CD14-positive monocyte (primary cell): ENCODE data around the gene CCDC88C. TPM values are rescaled to one million over a fixed set of nuclear protein-coding genes. Genes with fewer than 3 reads are reported as not detected.

Source experiments
- DNase-seq, 3 donors: peaks; one replicate each; pipeline ENCODE4 v3.0.0-alpha.2; 2011 to 2022
- H2AFZ ChIP-seq: 2 replicates; pipeline ENCODE4 v1.6.0; 2012; ENCODE audit warnings: mild to moderate bottlenecking, low read depth, low read length, inconsistent platforms; ENCODE audit not compliant: insufficient read depth, poor library complexity, severe bottlenecking
- H3K27ac ChIP-seq, 2 donors: 1 replicate in 1 of 2; 2 replicates in 1 of 2; pipeline ENCODE4 v1.5.1; 2012 to 2013; ENCODE audit warnings: low read length in 2 of 2, control low read depth in 1 of 2, inconsistent platforms in 1 of 2, low read depth in 1 of 2, mild to moderate bottlenecking in 1 of 2
- H3K27me3 ChIP-seq, 2 donors: one replicate each; pipeline versions ENCODE4 v1.6.0 to v1.6.1; 2011 to 2013; ENCODE audit warnings: low read length in 2 of 2; ENCODE audit not compliant: control insufficient read depth in 2 of 2, insufficient read depth in 2 of 2
- H3K36me3 ChIP-seq, 2 donors: replicated peaks in 1 of 2; 1 replicate in 1 of 2; 2 replicates in 1 of 2; pipeline versions ENCODE4 v1.5.1 to v1.6.1; 2012 to 2013; ENCODE audit warnings: low read length in 2 of 2, control low read depth in 1 of 2, inconsistent platforms in 1 of 2, mild to moderate bottlenecking in 1 of 2; ENCODE audit not compliant: insufficient read depth in 2 of 2, control insufficient read depth in 1 of 2
- H3K4me1 ChIP-seq, 2 donors: 1 replicate in 1 of 2; 2 replicates in 1 of 2; pipeline versions ENCODE4 v1.5.1 to v1.6.1; 2012 to 2013; ENCODE audit warnings: low read length in 2 of 2, control low read depth in 1 of 2, inconsistent platforms in 1 of 2, mild to moderate bottlenecking in 1 of 2, moderate library complexity in 1 of 2; ENCODE audit not compliant: insufficient read depth in 2 of 2, control insufficient read depth in 1 of 2
- H3K4me2 ChIP-seq: replicated peaks from 2 replicates; pipeline ENCODE3; 2012; ENCODE audit warnings: low read length, moderate library complexity, mild to moderate bottlenecking; ENCODE audit not compliant: poor library complexity, severe bottlenecking; ENCODE audit errors: extremely low read depth
- H3K4me3 ChIP-seq, 3 experiments: fragments of 200-600 bp in 1 of 3; sonication (generic) in 1 of 3; replicated peaks in 1 of 3; 1 replicate in 2 of 3; 2 replicates in 1 of 3; pipeline ENCODE4 v1.5.1; 2011 to 2013; ENCODE audit warnings: low read length in 3 of 3, mild to moderate bottlenecking in 3 of 3, control low read depth in 2 of 3, low read depth in 2 of 3, inconsistent platforms in 1 of 3, moderate library complexity in 1 of 3
- H3K79me2 ChIP-seq: 2 replicates; pipeline ENCODE4 v1.6.0; 2012; ENCODE audit warnings: mild to moderate bottlenecking, control low read depth, inconsistent platforms, low read length, moderate library complexity; ENCODE audit not compliant: insufficient read depth
- H3K9ac ChIP-seq: 2 replicates; pipeline ENCODE4 v1.6.0; 2017; ENCODE audit warnings: low read length, mild to moderate bottlenecking; ENCODE audit not compliant: insufficient read depth, poor library complexity, severe bottlenecking
- H3K9me3 ChIP-seq, 2 donors: replicated peaks in 1 of 2; 1 replicate in 1 of 2; 2 replicates in 1 of 2; pipeline versions ENCODE4 v1.5.1 to v1.6.1; 2012 to 2013; ENCODE audit warnings: low read length in 2 of 2, control low read depth in 1 of 2; ENCODE audit not compliant: control insufficient read depth in 1 of 2, insufficient read depth in 1 of 2
- H4K20me1 ChIP-seq: 2 replicates; pipeline ENCODE4 v1.6.0; 2012; ENCODE audit warnings: mild to moderate bottlenecking, low read length, control low read depth, moderate library complexity; ENCODE audit not compliant: insufficient read depth
- H3K27ac Mint-ChIP-seq, 7 donors: one replicate each; pipeline ENCODE4 v1.8.0; 2020; ENCODE audit warnings: mild to moderate bottlenecking in 7 of 7, mixed read lengths in 7 of 7, moderate library complexity in 6 of 7, inconsistent platforms in 2 of 7
- H3K27me3 Mint-ChIP-seq, 3 donors: one replicate each; pipeline ENCODE4 v1.8.0; 2021 to 2022; ENCODE audit warnings: low read depth in 3 of 3, mild to moderate bottlenecking in 3 of 3, mixed read lengths in 3 of 3, moderate library complexity in 3 of 3, inconsistent platforms in 1 of 3
- H3K36me3 Mint-ChIP-seq, 2 donors: one replicate each; pipeline ENCODE4 v1.8.0; 2020; ENCODE audit warnings: mixed read lengths in 2 of 2, inconsistent platforms in 1 of 2, mild to moderate bottlenecking in 1 of 2
- H3K4me1 Mint-ChIP-seq: one replicate; pipeline ENCODE4 v1.8.0; 2020; ENCODE audit warnings: mild to moderate bottlenecking, mixed read lengths
- H3K4me3 Mint-ChIP-seq, 2 donors: one replicate each; pipeline ENCODE4 v1.8.0; 2020; ENCODE audit warnings: mild to moderate bottlenecking in 2 of 2, mixed read lengths in 2 of 2, moderate library complexity in 1 of 2
- H3K9me3 Mint-ChIP-seq, 7 donors: one replicate each; pipeline ENCODE4 v1.8.0; 2020 to 2022; ENCODE audit warnings: mixed read lengths in 7 of 7, mild to moderate bottlenecking in 6 of 7, moderate library complexity in 6 of 7, inconsistent platforms in 2 of 7
- CTCF ChIP-seq: fragments of 200-600 bp; IDR thresholded peaks from one replicate; pipeline ENCODE4 v1.8.0; 2022; ENCODE audit warnings: antibody characterized with exemption, mild to moderate bottlenecking
- WGBS: methylation state at CpG from one replicate; pipeline ENCODE4 v1.1.5; 2013; ENCODE audit warnings: missing lambda C conversion rate; ENCODE audit not compliant: insufficient coverage; 5-methylcytosine and 5-hydroxymethylcytosine counted together
- intact Hi-C, 2 donors: fragments of 100-400 bp; cut with micrococcal nuclease; formaldehyde crosslinking; loops; one replicate each; pipeline versions ENCODE4 v1.15.0 to v1.15.1; 2023
- polyA plus RNA-seq, 3 donors: library from polyadenylated mRNA; depleted of rRNA in 1 of 3; unstranded in 2 of 3; stranded (reverse) in 1 of 3; fragments of 300-500 nt in 2 of 3; fragments of >200 nt in 1 of 3; fragmentation: Illumina TruSeq in 2 of 3; gene quantifications; 1 replicate in 2 of 3; 2 replicates in 1 of 3; pipeline ENCODE4 v1.2.3, GENCODE V29; 2012 to 2021

Gene CCDC88C
- polyA plus RNA-seq, 3 donors = 11.6 to 69.7 (median 12.3) TPM

- Mint-ChIP-seq H3K36me3 (peaks cover 86 to 99% of the 10 kb centered on the region in 2 donors), H3K4me3 (no peak overlapping the region), H3K4me1 (no peaks in the 10 kb centered on the region), H3K9me3 (no peaks in the 10 kb centered on the region), H3K27me3 (no peaks in the 10 kb centered on the region), H3K27ac (peak overlapping the region in 1 of 7 donors; percentile 75)
- DNase-seq = peak; percentile 49 to 63 (median 62)
- no peaks in the 10 kb centered on the region for H3K9me3 ChIP-seq
- peak overlapping the region in 1 of 2 donors; percentile 17 for H3K27ac ChIP-seq
- peaks cover 98 to 99% of the 10 kb centered on the region in 2 donors for H3K36me3 ChIP-seq
- no peak overlapping the region for H3K4me3 ChIP-seq
- intact Hi-C loops = loop anchor here (2.0 to 10.0 kb wide), 3 partner anchors 52 to 392 kb away; no protein-coding TSS in a partner anchor
- no peak overlapping the region for H3K4me2 ChIP-seq
- H2AFZ ChIP-seq = no peak overlapping the region
- peak; percentile 90 for TF ChIP-seq CTCF
- H3K27me3 ChIP-seq = no peaks in the 10 kb centered on the region
- no peaks in the 10 kb centered on the region for H3K79me2 ChIP-seq
- peaks cover 73% of the 10 kb centered on the region for H4K20me1 ChIP-seq
- H3K4me1 ChIP-seq = no peaks in the 10 kb centered on the region
- WGBS = 55% methylated on average over 2 of the region's 7 CpGs
- no peak overlapping the region for H3K9ac ChIP-seq
Measured at GRCh38 chr14:91286530-91286937, 131.1 kb downstream of the CCDC88C start.

GRCh38 chr14:91284791-91285548 is 132.7 kb downstream of the CCDC88C start:
- Histone ChIP-seq H3K4me2 (no peak overlapping the region), H3K36me3 (peaks cover 98 to 99% of the 10 kb centered on the region in 2 donors), H3K27me3 (no peaks in the 10 kb centered on the region), H3K27ac (no peak overlapping the region), H2AFZ (no peak overlapping the region), H3K4me1 (no peaks in the 10 kb centered on the region), H3K79me2 (no peaks in the 10 kb centered on the region), H4K20me1 (peaks cover 68% of the 10 kb centered on the region), H3K4me3 (no peak overlapping the region), H3K9me3 (no peaks in the 10 kb centered on the region), H3K9ac (no peak overlapping the region)
- H3K27ac Mint-ChIP-seq = no peak overlapping the region
- DNase-seq = no peak
- H3K9me3 Mint-ChIP-seq = no peaks in the 10 kb centered on the region
- no peak for TF ChIP-seq CTCF
- no peak overlapping the region for H3K4me3 Mint-ChIP-seq
- H3K36me3 Mint-ChIP-seq = peaks cover 89 to 99% of the 10 kb centered on the region in 2 donors
- no peaks in the 10 kb centered on the region for H3K27me3 Mint-ChIP-seq
- no peaks in the 10 kb centered on the region for H3K4me1 Mint-ChIP-seq
- WGBS = 92% methylated on average over 13 of the region's 14 CpGs
- intact Hi-C loops = loop anchor here (10.0 kb wide), 2 partner anchors 50 to 390 kb away; no protein-coding TSS in a partner anchor
